ENCODE data around the gene ELF2. TPM values are rescaled to one million over a fixed set of nuclear protein-coding genes. Genes with fewer than 3 reads are reported as not detected.
"Not testable (repeated sequence)": the region's sequence is repeated elsewhere in the genome, so short reads cannot be mapped to it uniquely, and the experiment has no call there.

Gene ELF2
- total RNA-seq, 1 donor from 2014 or later = 43.2 TPM

DNA sequence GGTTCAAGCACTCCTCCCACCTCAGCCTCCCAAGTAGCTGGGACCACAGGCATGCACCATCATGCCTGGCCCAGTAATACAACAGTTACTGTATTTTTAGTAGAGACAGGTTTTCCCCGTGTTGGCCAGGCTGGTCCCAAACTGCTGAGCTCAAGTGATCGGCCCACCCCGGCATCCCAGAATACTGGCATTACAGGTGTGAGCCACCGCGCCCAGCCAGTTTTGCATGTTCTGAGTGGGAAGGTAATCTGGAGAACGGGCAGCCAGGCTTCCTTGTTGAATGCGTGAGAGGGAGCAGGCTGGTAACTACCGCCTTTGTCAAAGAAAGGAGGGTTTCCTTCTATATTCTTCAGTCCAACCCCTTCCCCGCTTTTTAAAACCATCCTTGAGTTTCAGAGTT, 152.3 kb downstream of the ELF2 start:
- DNase-seq (ENCODE audit: low spot score) = no peak

DNA sequence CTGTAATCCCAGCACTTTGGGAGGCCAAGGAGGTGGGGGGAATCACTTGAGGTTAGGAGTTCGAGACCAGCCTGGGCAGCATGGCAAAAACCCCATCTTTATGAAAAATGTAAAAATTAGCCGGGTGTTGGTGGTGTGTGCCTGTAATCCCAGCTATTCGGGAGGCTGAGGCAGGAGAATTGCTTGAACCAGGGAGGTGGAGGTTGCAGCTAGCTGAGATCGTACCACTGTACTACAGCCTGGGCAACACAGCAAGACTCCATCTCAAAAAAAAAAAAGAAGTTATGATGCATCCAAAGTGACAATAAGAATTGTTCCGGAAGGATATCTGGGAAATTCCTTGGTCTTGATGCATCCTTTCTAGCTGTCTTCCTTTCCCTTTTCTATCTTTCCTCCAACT, 154.2 kb downstream of the ELF2 start:
- DNase-seq (ENCODE audit: low spot score) = no peak

DNA sequence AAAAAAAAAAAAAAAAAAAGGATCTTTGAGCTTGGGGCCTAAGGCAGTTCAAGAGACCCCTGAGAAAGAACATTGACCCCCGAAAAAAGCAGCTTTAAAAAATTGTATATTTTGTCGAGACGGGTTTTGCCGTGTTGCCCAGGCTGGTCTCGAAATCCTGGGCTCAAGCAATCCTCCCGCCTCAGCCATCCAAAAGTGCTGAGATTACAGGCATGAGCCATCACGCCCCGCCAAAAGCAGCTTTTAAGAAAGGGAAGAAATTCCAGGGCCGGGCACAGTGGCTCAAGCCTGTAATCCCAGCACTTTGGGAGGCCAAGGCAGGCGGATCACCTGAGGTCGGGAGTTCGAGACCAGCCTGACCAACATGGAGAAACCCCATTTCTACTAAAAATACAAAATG, 155.9 kb downstream of the ELF2 start:
- not testable (repeated sequence) for DNase-seq (ENCODE audit: low spot score)

DNA sequence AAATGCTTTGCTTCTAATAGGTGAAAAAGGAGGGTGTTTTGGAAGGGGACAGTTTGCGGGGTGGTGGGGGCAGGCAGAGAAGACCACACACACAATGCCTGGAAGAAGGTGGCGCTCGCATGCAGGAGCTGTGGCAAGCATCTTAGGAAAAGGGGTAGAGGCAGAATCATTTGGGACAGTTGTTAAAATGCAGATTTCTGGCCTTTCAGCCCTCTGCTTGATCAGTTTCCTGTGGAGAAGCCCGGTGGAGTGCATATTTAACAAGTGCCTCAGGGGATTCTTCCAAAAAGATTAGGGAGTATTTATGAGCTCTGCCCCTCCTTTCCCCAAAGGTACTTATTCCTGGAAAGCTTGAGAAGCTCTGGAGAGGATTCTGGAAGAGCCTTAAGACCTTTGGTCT, 156.6 kb downstream of the ELF2 start:
- no peak for DNase-seq (ENCODE audit: low spot score)

DNA sequence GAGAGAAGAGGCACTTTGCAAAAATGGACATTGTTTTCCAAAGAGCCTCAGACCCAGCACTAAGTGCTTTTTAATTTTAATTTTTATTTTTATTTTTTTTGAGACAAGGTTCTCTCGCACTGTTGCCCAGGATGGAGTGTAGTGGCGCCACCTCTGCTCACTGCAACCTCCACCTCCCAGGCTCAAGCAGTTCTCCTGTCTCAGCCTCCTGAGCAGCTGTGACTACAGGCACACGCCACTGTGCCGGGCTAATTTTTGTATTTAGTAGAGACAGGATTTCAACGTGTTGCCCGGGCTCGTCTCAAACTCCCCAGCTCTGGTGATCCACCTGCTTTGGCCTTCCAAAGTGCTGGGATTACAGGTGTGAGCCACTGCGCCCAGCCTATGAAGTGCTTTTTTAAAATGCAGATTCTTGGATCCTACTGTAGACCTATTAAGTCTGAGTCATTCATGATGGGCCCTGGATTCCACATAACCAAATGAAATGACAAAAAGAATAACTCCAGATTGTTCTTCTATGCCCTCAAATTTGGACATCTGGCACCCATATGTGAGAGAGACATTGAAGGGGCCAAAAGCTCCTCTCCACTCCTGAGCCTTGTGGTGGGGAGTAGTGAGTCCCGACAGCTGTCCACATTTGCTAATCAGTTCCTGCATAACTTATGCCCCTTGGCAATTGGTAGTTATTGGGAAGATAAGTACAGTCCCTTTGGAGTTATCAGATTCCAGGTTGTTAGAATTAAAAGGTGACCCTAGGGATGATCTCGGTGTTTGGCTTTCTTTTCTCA, 157.9 kb downstream of the ELF2 start:
- DNase-seq (ENCODE audit: low spot score) = no peak

DNA sequence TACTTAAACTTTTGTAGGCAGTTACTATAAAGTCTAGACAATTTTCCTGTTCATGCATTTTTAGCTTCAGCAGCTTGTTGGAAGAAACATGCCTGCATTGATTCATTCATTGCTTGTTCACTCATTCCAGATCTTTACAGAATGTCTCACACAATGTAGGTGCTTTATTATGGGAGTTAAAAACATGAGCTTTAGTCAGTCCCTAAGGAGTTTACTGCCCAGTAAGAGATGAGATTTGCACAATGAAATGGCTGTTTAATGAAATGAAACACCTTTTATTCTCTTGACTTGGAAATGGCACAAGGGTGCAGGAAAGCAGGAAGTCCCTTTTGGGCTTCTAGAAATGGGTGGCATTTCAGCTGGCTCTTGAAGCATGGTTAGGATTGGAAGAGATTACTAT, 158.5 kb downstream of the ELF2 start:
- no peak for DNase-seq (ENCODE audit: low spot score)

DNA sequence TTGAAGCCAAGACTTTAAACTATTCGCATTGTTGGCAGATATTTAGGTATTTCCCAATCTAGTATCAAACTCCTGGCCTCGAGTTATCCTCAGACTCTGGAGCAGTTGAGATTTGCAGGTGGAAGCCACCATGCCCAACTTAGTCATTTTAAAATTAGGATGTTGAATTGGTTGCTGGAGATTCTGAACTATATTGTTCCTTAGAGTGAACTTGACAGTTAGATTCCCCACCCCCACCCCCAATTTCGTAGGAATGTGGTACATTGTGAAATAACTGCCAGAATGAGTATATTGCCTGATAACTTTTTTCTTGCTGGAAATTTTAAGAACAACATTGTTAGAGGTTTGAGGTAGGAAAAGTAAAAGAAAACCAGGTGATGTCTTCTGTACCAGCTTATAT, 159.2 kb downstream of the ELF2 start:
- no peak for DNase-seq (ENCODE audit: low spot score)

DNA sequence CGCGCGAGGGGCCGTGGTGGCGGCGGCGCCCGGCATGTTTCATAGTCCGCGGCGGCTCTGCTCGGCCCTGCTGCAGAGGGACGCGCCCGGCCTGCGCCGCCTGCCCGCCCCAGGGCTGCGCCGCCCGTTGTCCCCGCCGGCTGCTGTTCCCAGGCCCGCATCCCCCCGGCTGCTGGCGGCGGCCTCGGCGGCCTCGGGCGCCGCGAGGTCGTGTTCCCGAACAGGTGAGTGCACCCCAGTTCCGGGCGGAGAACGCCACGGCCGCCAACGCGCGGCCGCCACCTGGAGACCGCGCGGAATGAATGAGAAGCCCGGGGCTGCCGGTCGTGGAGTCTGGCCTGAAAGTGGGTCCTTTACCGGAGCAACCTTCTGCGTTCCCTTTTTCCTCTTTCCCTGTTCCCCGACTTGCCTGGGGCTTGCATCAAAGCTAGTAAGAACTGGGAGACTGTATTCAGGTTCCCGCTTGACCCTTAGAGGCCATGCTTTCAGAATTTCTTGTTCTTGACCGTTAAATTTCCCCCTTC, 161.0 kb downstream of the ELF2 start:
- DNase-seq (ENCODE audit: low spot score) = no peak

DNA sequence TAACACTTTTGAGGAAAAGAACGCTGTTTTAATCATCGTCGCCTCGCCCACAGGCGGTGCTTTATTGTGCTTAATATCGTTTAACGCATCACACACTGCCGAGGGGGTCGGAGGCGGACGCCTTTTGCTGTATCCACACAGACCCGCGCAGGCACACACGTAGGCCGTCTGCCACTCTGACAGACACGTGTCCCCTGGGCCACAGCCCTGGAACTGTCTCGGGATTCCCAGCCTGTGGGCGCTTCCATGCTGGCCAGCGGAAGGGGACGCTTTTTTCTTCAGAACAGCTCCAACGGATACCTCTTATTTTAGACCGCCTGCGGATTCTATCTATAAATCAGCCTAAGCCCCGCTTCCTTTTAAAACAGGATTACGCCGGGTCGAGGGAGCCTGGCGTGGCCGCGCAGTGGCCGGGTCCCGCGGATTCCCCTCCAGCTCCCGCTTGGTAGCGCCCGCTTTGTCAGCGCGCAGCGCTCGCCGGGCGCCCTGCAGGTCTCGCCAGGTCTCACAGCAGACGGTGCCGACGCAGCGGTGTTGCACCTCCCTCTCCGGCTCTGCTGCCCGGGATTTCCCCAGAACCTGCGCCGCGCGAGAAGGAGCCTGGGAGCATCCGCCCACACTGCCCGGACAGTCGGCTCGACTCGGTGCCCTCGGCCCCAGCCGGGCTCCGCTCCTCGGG, 161.6 kb downstream of the ELF2 start, which contains the start of gene NOCT:
NOCT (plus strand) TSS at position 513 of the 679 bp plus-strand sequence. CDS start 201 bp downstream, outside the sequence.
- DNase-seq (ENCODE audit: low spot score) = peak; percentile 96

DNA sequence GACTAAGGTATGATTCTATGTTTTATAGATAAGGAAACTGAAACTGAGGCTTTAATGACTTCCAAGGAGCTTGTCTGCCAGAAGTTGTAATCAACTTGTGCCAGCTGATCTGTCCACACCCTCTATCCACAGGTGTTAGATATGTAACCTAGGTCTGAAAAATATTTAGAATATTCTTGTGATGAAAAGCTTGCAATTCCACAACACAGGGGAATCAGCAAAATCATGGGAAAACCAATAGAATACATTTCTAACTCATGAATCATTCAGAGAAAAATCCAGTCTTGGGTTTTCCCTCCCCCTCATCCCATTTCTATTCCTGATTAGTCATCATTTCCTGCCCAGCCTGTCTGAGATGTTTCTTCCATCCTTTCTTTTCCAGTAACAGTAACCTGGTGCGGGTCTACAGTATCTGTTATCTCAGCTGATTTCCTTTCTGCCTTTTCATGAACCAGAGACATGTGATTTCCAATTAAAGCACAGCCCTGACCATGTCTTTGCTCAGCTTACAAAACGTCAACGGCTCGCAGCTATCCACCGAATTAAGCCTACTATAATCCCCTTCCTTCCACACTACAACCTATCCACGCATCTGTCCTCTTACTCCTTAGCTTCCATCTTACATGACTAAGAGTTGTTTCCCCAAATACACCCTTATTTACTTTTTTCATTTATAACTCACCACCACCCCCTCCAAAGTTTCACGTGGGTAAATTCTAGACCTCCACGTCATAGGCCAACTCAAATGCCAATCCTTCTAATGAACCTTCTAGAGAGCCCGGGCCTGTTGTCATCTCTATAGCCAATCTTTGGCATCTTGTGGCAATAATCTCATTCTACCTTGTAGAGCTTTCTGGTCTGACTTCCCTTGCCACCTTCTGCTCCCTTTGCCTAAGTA, 162.4 kb downstream of the ELF2 start:
- DNase-seq (ENCODE audit: low spot score) = no peak

DNA sequence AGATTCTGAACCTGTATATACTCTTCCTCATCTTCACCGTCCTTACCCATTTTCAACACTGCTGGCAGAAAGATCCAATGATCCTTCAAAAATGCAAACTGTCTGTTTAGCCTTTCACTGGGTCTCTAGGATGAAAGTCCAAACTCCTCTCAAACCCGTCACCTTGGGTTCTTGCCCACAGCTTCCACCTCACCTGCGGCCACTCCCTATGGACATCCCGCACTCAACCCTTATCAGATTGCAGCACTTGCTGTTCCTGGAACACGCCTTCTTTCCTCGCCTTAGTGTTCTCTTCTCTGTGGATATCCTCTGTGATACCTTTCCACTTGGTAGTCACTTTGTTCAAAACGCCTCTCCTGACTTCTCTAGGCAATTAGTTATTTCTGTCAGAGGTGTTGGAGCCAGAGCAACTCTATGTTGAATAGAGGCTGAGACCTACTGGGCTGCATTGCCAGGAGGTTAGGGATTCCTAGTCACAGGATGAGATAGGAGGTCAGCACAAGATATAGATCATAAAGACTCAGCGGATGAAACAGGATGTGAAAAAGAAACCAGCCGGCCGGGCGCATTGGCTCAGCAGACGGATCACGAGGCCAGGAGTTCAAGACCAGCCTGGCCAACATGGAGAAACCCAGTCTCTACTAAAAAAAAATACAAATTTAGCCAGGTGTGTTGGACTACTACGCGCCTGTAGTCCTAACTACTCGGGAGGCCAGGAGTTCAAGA, 165.6 kb downstream of the ELF2 start:
- DNase-seq (ENCODE audit: low spot score) = no peak

DNA sequence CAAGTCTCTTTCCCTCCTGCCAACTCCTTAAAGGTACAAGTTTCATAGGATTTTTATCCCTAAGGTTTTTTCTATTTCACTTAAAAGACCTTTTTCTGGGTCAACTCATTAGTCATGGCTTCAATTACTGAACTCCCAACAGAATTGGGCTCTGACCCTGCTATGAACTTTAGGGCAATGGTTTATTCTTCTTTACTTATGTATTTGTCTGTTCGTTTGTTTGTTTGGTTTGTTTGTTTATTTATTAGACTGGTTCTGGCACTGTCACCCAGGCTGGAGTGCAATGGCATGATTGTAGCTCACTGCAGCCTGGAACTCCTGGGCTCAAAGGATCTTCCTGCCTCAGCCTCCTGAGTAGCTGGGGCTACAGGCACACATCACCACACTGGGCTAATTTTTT, 167.3 kb downstream of the ELF2 start:
- no peak for DNase-seq (ENCODE audit: low spot score)

DNA sequence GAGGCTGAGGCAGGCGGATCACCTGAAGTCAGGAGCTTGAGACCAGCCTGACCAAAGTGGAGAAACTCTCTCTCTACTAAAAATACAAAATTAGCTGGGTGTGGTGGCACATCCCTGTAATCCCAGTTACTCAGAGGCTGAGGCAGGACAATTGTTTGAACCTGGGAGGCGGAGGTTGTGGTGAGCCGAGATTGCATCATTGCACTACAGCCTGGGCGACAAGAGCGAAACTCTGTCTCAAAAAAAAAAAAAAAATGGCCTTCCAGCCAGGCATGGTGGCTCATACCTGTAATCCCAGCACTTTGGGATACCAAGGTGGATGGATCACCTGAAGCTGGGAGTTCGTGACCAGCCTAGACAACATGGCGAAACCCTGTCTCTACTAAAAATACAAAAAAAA, 168.7 kb downstream of the ELF2 start:
- not testable (repeated sequence) for DNase-seq (ENCODE audit: low spot score)

DNA sequence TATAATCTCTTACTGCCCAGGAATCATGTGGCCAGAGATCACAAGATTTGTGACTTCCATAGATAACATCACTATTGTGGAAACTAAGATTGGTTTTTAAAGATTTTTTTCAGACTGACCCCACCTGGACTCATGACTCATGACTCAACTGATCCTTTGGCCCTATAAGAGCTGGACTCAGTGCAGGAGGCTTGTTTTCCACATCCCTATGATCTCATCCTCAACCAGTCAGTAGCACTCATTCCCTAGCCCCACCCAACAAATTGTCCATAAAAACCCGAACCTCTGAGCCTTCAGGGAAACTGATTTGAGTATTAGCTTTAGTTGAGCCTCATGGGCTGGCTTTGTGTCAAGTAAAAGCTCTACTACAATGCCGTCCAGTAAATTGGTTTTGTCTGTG, 169.4 kb downstream of the ELF2 start:
- DNase-seq (ENCODE audit: low spot score) = no peak

Other genes with a start within 250 kb of the ELF2 start
- gene NOCT, start 161.4 kb downstream of the ELF2 start, total RNA-seq = 28.6 TPM
- gene MGARP, start 103.0 kb upstream of the ELF2 start, total RNA-seq = 0.39 TPM
- 48.0 TPM for gene NAA15, start 124.3 kb upstream of the ELF2 start, total RNA-seq
- 41.6 TPM for gene NDUFC1, start 125.3 kb upstream of the ELF2 start, total RNA-seq